GM04503 (cell line): Measurements from ENCODE around the gene NPAS2.

Source experiments
- DNase-seq: peaks from one replicate; pipeline ENCODE4 v3.0.0-alpha.2; 2012; ENCODE audit warnings: low read depth

Gene NPAS2

DNA sequence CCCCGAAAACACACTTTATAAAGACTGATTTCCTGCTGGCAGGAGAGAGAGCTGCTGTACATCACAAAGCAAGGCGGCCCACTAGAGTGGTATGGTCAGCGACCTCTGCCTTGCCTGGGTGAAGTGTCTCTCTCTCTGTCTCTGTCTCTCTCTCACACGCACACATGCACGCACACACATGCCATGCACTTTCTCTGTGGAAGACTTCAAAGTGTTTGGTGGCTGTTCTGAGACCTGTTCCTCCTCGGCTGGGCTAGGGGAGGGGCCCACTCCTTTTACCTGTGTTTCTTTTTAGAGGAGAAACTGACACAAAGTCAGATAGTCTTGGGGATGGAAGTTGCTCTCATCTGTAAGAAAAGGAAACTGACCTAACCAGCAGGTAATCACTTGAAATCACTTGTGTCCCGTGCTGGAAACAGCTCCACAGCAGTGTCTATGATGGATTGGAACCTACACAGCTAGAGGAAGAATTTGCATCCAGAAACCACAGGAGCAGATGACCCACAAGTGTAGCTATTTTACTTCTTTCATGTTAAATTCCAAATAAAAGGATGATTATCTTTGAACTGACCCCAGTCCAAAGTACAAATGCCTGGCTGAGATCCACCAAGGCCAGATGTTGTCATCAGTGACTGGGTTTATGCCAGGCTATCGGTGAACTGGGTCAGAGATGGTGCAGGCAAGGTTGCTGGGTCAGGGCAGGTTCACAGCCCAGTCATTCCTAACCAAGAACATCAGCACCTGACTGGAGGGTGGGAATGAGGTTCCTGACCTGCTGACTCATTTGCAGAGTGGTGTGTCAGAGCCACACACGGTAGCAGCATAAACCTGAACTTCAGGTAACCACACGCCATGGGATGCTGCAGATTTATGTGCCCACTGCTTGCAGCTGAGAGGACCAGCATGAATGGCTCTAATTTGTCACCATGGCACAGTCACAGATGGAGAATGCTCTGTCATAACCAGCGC lies 63.0 kb downstream of the NPAS2 start:
- DNase-seq, result no peak

GRCh38 chr2:100884145-100884621 lies 64.2 kb downstream of the NPAS2 start:
- no peak for DNase-seq

DNA sequence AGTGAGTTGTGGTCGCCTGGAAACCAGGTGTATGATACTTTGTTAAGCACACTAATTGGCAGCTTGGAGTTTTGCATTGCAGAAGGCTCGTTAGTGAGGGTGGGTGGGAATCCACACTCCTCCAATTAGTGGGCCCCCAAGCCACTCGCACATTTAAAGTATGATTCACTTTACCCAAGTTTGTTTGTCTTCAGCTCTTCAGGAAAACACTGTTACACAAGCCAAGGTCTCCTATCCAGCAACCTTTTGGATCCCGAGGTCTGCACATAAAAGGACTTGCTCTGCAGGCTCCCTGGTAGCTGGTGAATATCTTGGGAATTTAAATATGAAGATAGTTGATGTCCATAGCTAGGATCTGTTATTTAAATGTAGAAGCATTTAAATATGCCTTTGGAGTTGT lies 66.1 kb downstream of the NPAS2 start:
- no peak for DNase-seq

GRCh38 chr2:100887039-100887578 lies 67.2 kb downstream of the NPAS2 start:
- no peak for DNase-seq

- DNase-seq, result no peak
These were observed 68.0 kb downstream of the NPAS2 start for GRCh38 chr2:100887713-100888495.

DNA sequence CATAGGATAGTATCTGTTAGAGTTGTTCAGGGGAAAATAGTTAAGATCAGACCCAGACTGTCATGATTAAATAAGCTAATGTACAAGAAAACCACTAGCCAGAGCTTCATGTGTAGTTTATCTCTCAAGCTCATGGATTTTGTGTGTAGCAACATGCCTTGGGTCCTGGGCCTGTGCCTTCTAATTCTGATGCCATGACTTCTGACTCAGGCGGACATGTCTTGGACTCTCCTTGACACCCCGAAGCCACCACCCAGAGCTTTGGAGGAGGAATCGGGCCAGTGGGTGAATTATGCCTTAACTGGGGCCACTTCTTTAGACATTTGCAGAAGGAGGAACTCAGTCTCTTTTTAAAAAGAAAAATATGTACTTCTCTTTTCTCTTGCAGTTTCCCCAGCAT lies 68.7 kb downstream of the NPAS2 start:
- no peak for DNase-seq

DNA sequence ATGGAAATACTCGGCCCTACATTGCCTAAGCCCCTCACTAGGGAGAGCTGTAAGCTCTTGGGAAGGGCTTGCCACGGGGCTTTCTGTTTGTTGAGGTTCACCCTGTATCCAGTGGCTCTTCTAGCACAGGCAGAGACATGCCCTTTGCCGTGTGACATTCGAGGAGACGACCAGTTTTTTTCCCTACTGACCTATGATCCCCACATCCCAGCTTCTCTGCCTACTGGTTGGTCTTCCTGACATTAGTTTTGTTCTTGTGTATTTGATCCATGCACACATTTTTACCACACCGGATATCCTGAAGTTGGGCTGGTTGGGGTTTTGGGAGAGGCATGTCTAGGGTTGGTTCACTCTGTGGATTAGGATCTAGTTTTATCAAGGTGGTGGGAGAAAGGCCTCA lies 69.3 kb downstream of the NPAS2 start:
- DNase-seq, result no peak

GRCh38 chr2:100891906-100892642 lies 72.1 kb downstream of the NPAS2 start:
- DNase-seq, result no peak

- no peak for DNase-seq
These were observed 73.6 kb downstream of the NPAS2 start for GRCh38 chr2:100893392-100894104.

DNA sequence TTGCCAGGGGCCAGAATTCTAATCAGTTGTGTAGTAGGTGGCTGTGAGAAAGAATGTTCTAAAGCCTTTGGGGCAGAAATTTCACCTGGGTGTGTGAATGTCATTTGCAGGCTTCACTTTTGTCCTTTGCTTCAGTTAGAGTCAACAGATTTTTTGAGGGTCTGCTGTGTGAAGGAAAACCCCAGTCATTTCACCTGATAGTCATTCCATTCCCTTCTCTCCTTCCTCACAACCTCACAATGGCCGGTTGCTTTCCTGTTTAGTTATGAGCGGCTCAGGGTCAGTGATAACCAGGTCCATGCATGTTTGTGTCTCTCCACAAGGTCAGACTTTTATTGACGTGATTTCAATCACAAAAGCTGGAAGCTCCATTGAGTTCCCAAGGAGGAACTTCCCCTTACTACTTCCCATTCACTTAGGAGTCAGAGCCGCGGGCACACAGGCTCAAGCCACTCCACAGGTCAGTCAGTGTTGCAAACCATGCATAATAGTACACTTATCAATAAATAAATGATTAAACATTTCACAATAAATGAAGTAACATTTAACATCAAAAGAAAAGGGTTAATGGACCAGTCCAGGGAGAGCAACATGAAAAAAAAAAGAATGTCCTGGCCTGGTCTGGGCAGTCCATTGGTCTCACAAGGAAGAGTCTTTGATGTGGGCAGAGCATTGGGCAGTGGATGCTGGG lies 74.3 kb downstream of the NPAS2 start:
- no peak for DNase-seq

DNA sequence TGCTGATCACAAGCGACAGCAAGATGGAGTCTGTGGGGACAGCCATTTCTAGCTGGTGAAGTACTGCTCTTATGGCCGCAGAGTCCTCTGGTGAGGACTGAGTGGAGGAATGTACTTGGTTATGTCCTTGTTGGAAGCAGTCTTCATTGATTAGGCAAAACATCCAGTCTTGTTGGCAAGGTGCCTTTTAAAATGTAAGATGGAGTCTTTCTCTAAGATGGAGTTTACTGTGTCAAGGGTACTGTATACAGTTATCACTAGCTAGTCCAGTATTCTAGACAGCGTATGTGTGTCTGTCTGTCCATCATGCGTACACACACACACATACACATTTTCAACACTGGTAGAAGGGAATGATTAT lies 74.8 kb downstream of the NPAS2 start:
- DNase-seq, result no peak

DNA sequence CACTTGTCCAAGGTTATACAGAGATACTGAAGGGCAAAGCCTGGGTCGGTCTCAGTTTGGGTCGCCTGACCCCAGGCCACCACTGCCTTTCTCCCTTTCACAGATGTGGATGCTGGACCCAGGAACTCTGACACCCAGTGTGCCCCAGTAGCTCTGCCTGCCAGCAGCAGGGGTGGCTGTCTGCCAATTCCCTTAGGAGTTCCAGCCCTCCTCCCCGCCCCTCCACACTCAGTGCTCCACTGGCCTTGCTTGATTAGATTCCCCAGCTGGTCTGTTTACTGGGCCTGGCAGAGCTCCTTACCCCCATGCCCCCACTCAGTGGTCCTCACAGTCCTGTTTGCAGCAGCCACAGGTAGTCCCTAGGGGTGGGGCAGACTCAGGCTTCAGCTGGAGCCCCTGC lies 75.5 kb downstream of the NPAS2 start:
- DNase-seq, result no peak

DNA sequence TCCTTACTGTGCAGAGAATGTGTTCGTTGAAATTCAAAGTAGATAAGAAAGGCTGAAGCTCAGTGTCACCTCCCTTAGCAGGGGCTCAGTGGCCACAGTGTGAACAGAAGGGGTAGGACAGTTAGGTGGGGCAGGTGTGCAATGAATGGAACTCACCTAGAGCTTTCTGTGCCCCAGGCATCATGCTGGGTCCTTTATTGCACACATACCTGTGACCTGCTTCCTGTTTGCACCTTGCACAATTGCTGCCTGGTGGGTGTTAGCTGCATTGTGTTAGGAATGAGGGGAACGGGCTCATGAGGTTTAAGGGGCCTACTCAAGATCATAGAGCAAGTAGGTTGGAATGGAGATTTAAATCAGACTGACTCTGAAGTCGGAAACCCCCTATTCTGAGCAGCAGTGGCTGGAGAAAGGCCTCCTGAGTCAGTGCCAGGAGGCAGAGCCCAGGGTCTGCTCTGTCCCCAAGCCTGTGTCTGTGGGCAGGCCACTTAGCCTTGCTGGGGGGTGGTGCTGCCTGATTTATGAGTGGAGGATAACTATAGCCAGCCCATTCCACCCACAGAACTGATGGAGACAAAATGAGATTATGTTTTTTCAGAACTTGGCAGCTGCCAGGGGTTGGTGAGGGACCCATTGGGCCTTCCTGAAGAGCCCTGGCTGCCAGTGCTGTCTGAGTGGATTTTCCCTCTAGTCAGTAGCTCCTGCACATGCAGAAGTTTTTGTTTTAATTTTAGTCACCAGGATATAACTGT lies 76.2 kb downstream of the NPAS2 start:
- DNase-seq, result no peak

GRCh38 chr2:100898035-100898665 lies 78.2 kb downstream of the NPAS2 start:
- DNase-seq, result no peak

DNA sequence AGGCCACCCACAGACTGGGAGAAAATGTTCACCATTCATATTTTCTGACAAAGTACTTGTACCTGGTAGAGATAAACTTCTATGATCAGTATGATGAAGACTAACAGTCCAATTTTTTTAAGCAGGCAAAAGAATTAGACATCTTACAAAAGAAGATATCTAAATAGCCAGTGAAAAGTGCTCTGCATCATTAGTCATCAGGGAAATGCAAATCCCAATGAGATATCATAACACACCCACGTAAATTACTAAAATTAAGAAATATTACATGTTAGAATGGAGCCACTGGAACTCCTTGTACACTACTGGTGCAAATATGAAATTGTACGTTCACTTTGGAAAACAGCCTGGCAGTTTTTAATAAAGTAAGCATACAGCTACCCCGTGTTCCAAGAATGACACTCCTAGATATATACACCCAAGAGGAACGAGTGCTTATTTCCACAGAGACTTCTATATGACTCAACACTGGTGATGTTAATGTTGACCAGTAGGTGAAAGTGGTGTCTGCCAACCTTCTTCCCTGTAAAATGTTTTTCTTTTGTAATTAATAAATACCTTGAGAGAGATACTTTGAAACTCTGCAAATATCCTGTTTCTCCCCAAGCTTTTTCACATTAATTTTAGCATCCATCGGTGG lies 80.3 kb downstream of the NPAS2 start:
- no peak for DNase-seq

DNA sequence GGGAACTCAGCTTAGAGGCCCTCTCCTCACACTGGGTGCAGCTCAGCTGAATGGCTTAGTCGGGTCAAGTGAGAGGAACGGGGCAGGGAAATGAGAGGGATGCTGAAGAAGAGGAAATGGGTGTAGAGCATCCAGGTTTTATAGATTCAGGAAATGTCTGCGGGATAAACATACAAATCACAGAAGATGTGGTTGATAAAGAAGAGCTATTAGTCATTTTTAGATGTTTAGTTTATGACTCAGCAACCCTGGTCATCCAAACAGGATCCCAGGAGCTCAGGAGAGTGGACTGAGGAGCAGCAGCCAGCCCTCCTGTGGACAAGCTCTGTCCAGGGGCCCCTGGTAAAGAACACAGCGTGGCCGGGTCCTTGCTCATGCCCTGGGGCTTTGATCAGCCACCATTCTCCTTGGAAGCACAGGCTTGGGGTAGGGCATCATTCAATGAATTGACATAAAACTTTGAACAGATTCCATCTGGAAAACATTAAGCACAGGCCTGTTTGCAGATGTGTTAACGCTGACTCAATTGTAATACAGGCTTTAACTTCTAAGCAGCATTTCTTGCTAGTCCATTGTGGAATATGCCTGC lies 83.0 kb downstream of the NPAS2 start:
- DNase-seq, result peak; percentile 95

- DNase-seq, result no peak
These were observed 83.8 kb downstream of the NPAS2 start for GRCh38 chr2:100903534-100904258.
